ENCODE results near the gene IQSEC2.
A peak's percentile ranks its signal among the peaks of the same experiment; 100 is the strongest.

The IQSEC2 gene

DNA sequence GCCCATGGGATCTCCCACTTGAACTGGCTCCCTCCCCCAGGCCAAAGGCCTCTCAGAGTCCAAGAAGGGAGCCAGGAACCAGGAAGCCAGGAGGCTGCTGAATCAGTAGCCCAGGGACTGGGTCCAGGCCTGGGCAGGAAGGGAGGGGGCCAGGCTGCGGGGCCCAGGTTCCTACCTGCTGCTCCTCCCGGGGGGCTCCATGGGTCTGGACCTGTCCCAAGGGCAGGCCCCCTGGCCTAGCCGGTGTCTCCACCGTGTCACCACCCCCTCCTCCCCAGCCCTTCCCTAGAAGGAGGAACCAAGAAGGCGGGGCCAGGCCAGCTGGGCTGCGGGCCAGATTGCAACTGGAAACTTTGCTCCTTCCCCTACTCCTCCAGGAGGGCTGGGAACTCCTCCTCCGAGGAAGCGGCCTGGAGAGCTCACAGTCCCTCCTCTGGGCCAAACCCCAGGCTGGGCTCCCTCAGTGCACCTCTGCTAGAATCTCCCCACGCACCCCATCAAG, at the start of gene IQSEC2:
TSS of gene IQSEC2 (minus strand) at position 264 of the 502 bp plus-strand sequence.
- no peak for DNase-seq

DNA sequence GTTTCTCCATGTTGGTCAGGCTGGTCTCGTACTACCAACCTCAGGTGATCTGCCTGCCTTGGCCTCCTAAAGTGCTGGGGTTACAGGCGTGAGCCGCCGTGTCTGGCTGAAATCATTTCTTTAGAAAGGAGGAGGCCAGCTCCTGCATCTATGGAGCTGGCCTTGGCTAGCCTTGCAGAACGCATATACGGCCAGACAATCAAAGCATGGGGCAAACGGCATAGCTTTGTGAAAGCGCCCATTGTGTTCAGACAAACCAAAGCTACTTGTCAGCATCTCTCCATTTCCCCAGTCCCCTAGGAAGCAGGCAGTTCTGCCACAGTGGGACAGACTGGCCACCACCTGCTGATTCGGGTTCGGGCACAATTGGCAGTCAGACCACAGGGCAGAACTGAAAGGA, 48.9 kb upstream of the IQSEC2 start:
- no peak for DNase-seq

DNA sequence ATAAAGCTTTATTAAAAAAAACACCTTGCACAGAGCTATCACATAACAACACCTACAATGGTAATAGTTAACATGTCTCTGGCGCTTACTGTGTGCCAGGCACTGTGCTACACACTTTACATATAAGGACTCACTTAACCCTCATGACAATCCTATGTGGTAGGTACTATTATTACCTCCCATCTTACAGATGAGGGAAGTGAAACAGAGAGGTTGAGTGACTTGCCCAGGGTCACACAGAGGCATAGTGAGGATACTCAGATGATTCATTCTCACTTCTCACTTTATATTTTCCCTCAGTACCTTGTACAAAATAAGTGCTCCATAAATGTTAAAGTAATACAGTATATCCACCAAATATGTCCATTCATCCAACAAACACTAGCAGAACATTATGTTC, 43.4 kb upstream of the IQSEC2 start:
- no peak for DNase-seq

DNA sequence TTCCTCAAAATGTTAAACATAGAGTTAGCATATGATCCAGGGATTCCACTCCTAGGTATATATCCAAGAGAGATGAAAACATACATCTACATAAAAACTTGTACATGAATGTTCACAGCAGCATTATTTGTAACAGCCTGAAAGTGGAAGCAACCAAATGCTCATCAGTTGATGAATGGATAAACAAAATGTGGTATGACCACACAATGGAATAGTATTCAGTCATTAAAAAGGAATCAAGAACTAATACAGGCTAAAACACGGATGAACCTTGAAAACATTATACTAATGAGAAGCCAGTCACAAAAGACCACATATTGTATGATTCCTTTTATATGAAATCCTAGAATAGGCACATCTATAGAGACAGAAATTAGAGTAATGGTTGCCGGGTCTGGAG, 42.7 kb upstream of the IQSEC2 start:
- no peak for DNase-seq

DNA sequence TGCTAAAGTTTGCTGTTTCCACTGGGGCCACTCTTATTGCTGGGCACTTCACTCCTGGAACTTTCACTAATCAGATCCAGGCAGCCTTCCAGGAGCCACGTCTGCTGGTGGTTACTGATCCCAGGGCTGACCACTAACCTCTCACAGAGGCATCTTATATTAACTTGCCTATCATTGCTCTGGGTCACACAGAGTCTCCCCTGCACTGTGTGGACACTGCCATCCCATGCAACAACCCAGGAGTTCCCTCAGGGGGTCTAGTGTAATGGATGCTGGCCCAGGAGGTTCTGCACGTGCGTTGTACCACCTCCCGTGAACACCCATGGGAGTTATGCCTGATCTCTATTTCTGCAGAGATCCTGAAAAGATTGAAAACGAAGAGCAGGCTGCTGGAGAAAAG, 41.8 kb upstream of the IQSEC2 start:
- no peak for DNase-seq

DNA sequence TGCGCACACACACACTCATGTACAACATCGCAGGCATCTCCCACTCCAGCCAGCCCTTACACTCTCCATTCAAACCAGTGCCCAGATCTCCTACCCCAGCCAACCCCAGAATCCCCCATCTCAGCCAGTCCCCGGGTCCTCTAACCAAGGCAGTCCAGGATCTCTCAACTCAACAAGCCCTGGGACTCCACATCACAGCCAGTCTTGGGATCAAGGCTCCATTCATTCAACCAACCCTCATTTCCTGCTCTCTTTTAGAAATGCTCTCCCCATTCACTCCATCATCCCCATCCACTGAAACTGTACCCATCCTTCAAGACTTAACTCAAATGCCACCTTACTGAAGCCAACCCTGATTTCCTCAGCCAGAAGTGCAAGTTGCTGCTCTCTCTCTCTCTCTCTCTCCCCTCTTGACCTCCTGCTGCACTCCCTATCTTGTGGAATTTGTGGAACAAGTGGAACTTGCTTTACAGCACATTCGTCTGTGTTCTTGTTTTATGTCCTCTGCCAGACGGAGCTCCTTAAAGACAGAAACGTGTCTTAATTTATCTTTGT, 40.6 kb upstream of the IQSEC2 start:
- DNase-seq, result no peak

DNA sequence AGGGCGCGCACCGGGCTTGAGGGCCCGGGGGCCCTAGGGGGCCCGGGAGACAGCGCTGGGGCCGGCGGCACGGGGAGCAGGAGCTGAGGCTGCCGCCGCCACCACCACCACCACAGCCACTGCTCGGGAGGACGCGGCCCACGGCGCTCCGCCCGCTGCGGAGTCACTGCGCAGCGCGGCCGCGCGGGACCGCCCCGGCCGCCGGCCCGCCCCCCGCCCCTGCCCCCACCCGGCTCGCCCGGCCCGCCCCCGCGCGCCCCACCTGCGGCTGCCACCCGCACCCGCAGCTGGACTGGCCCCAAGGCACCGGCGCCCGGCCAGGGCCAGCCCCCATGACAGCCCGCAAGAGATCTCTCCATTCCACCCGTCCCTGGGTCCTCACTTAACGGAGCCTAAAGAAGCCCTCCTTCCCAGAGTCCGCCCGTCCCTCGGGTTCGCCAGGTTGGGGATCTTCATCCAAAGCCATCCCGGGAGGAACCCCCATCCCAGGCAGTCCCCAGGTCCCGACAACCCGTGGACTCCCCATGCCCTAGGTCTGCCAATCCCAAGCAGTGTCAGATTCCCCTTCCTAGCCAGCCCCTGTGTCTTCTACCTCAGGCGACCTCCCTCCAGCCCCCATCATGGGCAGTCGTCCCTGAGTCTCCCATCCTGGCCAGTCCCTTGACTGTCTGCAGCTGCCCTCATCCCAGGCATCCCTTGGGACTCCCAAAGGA, 40.0 kb upstream of the IQSEC2 start:
- no peak for DNase-seq

DNA sequence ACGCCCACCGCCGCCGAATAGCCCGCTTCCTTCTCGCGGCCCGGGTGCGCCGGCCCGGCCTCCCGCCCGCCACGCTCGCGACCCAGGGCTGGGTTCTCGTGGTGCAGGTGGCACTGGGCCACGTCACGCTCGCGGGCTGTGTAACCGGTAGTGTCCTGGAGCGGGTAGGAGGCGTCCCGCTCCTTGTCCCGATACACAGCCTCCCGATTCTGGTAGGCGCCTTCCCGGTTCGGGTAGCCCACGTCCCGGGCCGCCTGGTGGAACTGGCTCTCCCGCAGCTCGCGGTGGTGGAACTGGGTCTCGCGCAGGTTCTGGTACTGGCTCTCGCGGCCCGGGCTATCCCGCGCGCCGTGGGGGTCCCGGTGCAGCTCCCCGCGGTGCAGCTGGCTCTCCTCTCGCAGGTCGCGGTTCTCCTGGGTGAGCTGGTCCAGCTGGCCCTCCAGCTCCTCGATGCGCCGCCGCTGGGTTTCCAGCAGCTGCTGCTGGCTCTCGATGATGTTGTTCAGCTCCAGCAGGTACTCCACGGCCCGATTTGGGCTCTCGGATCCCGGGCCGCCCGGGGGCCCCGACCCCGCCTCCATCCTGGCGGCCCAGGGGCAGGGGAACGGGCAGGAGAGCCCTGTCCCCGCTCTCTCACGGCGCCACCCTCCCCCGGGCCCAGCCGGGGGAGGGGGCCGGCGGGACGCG, 39.3 kb upstream of the IQSEC2 start:
- no peak for DNase-seq

DNA sequence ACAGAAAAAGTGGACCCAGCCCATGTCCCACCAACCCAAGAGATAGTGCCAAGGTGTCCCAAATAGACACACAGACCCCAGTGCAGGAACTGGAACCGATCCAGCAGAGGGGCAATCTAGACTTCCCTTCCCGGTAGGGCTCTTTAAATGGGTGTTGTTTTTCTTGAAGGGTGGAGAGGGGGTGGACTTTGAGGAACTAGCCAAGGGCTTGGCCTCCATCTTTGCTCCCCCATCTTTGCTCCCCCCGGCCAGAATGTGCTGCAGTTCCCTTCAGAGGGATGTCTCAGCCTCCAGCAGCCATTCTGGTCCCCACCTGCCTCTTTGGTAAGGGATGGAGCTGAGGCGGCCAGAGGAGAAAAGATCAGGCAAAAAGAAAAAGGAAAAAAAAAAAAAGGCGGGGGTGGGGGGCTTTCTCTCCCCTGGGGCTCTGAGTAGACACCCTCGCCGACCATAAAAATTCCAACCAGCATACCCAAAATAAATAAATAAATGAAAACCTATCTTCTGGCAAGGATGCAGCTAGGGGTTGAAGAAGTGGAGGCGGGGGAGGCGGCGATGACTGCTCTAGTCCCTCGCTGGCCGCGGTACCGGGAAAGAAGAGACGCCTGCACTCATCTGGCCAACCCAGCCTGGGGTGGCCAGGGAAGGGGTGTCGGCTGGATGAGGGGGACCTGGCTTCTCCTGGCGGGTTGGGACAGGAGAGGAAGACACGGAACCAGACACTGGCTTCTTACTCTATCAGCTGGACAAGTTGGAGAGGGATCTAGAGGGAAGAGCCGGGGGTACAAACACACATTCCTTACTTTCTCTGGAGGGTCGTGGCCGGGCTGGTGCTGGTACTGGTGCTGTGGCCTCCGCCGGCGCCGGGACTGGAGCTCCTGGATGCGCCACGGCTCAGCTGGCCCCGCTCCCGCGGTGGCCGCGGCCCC, 38.5 kb upstream of the IQSEC2 start:
- DNase-seq, result no peak

DNA sequence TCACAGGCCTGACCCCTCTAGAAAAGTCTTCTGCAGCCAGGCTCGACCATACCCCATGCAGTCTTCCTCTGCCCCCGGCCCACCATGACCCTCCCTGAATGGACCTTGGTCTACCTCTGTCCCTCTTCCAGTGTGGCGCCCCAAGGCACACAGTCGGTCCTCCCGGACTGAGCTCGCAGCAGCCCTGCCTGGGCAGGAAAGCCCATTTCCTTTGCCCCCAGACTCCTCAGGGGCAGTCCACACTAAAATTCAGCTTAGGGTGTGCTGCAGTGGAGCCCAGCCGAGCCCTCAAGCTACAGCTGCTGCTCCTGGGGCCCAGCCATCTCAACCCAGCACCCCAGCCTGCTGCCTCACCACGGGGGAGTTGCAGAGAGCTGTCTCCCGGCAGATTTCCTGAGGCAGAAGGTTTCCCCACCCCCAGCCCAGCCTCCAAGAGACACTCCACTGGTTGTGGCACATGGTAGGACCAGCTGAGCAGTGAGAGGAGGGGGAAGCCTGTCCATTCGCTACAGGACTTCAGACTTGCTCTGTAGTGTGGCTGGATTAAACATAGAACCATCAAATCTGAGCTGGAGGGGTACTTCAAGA, 37.5 kb upstream of the IQSEC2 start:
- no peak for DNase-seq

DNA sequence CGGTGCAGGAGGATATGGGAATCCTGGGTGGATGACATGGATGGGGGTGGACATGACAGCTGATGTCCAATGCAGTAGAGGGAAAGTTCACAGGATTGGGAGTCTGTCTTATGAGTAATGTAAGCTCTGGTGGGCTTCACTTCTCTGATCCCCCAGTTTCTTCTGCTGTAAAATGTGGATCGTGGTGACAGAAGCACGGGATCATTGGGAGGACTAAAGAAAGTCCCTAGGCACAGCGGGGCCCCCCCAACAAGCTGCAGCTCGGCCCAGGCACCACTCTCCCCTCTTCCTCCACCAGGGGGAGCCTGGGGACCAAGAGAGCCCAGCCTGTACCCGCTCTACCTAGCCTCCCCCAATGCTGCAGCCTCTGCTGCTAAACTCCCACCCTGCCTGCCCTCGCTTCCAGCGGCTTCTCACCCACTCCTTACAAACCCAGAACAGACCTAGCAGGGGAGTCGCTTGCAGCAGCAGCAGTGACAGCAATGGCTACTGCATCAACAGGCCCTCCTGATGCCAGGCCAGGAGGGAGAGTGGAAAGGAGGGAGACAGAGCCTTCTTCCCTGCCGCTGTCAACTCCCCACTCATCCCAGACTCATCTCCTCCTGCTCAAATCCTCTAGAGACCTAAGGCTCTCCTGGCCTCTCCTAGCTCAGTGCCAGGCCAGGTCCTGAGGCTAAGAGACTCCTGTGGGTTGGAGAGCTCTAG, 36.1 kb upstream of the IQSEC2 start:
- peak; percentile 52 for DNase-seq

DNA sequence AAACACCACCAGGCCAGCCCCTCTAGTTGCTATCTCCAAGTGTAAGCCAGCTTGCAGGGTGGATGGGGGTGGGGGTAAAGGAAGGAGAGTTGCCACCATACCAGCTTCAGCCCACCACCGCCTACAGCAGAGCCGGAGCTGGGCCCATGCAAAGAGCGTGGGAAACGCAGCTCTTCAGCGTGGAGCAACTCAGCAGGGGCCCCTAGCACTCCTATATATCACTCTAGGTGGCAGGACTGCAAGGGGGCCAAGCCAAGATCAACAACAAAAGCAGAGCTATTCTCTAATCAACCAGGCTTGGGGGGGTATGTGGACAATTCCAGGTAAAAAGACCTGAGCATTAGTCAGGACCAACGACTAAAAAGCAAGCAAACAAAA, 35.5 kb upstream of the IQSEC2 start:
- DNase-seq, result no peak

DNA sequence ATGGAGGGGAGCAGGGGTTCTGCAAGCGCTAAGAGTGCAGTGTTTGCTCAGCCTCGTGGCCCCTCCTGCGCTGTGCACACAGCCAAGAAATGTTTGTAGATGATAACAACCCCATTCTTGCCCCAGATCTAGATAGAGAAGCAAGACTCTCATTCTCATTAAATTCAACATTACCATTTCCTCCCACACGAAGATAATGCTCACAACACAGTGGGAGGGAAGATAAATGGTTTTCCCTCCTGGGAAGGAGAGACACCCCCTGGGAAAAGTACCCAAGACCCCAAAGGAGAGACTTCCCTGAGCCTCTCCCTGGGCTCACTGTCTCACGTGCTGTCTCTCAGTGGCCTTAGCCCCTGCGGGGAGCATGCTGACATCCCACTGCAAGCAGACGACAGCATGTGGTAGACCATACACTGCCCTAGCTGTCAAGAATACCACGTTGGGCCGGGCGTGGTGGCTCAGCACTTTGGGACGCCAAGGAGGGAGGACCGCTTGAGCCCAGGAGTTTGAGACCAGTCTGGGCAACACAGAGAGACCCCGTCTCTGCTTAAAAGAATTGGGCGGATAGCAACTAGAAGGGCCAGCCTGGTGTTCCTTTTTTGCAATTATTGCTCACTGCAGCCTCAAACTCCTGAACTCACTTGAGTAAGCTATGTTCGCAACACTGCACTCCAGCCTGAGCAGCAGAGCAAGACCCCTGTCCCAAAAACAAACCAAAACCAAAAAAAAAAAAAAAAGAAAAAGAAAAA, 34.9 kb upstream of the IQSEC2 start:
- no peak for DNase-seq

DNA sequence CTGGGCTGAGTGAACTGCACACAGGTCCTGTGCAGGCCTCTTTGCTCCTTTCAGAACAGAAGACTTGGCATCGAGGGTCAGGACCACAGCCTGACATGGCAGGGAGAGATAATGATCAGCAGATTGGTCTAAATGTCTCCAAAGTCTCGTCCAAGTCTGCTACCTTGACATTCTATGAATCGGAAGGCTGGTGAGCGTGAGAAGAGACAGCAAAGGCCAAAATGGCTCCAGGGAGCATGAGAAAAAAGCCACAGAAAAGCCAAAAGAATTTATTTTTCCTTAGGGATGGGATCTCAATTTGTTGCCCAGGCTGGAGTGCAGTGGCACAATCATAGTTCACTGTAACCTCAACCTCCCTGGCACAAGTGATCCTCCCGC, 32.3 kb upstream of the IQSEC2 start:
- no peak for DNase-seq

DNA sequence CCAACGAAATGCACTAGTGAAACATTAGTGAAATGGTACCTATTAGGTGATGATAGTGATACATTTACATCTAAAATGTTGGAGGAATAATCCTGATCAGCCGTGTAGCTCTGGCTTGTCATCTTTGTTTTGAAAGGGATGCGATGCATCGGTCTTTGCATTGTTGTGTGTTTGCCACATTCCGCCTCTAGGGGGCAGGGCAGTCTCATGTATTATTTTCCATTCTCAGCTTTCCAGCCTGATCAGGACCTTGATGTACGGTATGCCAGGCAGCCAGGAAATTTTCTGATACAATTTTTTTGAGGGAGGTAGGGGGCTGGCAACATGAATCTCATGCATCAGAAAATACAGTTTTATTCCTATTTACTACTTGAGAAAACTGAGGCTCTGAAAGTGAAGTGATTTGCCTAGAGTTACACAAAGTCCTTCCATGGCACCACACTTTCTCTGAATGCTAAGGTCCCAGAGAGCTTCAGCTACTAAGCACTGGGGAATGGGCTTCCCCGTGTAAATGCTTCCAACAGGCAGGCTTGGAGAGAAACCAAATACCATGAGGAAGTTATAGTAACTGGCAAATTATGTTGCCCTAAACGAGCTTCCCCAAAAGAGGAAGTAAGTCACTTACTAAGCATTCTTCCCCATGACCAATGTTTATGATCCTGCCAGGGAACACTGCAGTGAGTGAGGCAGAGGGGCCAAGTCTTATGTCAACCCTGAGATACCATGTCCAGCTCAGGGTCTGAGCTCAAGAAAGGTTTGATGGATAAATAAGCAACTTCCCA, 31.8 kb upstream of the IQSEC2 start:
- DNase-seq, result peak; percentile 39

DNA sequence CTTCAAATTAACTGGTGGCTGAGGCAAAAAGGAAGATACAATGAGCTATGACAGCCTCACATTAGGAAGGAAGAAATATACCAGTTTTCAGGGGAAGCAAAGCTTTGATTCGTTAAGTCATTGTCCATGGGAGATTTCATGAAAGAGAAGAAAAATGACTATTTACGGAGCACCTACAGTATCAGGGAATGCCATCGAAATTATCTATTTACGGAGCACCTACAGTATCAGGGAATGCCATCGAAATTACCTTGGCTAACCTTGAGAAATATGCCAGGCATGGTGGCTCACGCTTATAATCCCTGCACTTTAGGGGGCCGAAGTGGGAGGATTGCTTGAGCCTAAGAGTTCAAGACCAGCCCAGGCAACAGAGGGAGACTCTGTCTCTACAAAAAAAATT, 28.5 kb upstream of the IQSEC2 start:
- no peak for DNase-seq

DNA sequence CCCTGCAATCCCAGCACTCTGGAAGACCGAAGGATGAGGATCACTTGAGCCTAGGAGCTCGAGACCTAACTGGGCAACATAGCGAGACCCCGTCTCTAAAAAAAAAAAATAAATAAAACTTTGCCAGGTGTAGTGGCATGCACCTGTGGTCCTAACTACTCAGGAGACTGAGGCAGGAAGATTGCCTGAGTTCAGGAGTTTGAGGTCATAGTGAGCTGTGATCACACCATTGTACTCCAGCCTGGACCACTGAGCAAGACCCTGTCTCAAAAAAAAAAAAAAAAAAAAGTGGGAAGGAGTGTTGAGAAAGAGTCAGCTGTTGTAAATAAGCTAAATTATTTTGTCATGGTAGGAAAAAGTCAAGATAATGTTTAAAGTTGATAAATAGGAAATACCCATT, 27.5 kb upstream of the IQSEC2 start:
- no peak for DNase-seq

DNA sequence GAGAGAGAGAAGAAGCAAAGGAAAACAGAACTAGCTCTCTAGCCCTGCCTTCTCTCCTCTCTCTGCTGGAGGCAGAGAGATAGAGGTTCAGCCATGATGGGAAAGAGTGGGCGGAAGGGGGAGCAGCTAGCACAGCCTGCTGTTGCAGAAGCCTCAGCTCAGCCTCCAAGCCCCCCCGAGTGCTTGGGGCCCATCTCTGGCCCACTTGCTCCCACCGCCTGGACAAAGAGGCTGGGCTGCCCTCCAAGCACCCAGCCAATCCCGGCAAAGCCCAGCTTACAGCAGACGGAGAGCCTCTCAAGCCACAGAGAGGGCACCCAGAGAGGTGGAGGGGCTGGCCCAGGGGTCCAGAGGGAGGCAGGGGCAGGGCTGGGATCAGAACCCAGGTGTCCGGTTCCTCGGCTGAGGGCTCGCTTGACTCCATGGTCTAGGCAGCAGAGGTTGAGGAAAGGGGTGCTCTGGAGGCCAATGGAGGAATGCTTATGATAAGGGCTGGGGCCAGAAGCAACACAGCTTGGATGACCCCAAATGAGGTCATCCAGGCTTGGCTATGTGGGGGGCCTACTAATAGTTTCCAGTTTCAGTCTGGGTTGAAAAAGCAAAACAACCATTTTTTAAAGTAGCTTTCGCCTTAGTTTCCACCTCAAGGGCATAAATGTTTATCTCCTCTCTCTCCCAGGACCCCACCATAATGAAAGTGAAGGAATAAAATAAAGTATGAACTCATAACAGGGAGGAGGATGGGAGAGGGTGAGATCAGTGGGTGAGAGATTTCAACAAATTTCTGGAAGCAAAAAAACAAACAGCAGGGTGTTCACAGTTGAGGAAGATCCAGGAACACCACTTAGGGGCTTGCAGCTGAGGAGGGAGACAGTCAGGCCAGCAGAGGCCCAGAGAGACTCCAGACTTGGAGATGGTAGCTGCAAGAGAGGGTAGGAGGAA, 24.9 kb upstream of the IQSEC2 start:
- DNase-seq, result no peak

DNA sequence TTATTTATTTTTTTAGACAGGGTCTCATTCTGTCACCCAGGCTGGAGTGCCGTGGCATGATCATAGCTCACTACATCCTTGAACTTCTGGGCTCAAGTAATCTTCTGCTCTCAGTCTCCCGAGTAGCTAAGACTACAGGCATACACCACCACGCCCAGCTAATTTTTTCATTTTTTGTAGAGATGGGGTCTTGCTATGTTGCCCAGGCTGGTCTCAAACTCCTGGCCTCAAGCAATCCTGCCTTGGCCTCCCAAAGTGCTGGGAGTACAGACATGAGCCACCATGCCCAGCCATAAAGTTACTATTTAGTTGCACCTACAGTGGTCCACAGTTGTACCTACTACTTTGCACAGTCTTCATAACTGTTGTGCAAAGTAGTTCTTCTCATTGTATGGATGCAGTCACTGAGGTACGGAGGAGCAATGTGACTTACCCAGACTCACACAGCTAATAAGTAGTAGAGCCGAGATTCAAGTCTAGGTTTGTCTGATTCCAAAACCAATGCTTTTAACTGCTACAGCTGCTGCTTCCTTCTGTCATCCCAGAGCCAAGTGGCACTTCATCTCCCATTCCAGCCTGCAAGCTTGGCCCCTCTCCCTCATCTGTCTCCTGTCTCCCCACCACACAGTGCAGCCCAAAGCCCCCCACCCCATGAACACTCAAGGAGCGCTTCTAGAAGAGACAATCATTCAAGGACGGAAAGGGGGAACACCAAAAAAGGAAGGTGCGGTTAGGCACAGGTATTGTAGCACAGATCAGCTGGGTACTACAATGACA, 24.0 kb upstream of the IQSEC2 start:
- no peak for DNase-seq

Measured in stimulated activated CD4-positive, alpha-beta T cell treated with anti-CD3 and anti-CD28 coated beads, Interleukin-1b, Interleukin-23, amount 100 ng/mL, for 48 hours (primary cell).